Measurements from ENCODE around the gene OSBPL6. TPM values are rescaled to one million over a fixed set of nuclear protein-coding genes. Genes with fewer than 3 reads are reported as not detected.

Gene OSBPL6
- total and polyA plus RNA-seq, 2 donors (not counting 1 experiment from before 2014, with no cell fraction given) = 0.06 TPM; not detected in 1

DNA sequence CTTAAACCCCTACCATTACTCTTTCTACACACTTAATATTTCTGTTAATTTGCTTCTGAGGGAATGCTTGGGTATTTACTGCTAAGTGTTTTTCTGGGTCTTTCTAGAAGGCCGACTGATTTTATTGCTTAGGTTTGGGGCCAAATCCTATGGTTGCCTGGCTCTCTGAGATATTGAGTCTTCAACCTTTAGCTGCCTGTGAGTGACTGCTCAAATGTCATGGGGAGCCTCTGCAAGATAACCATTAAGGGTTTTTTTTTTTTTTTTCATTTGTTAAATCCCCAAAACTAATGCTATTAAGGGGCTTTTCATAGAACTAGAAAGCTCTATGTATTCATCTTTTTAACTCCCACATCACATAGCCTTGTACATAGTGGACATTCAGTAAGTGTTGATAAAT lies 5.0 kb downstream of the OSBPL6 start:
- Histone ChIP-seq H3K4me3 (ENCODE audit: control extremely low read depth in 1 of 5, extremely low read depth in 1 of 5, insufficient read depth in 1 of 5, low read depth in 2 of 5, low read length in 4 of 5) (no peak overlapping the region), H3K4me1 (ENCODE audit: control insufficient read depth in 2 of 2, insufficient read depth in 2 of 2, low read length in 2 of 2) (peaks cover 9 to 12% of the 10 kb centered on the region in 2 donors), H3K9ac (ENCODE audit: low read length) (no peak overlapping the region), H3K4me2 (replicated peaks; ENCODE audit: low read depth, low read length, poor library complexity, severe bottlenecking) (no peak overlapping the region), H2AFZ (ENCODE audit: insufficient read depth, low read depth, low read length, poor library complexity, severe bottlenecking) (no peak overlapping the region), H3K27ac (ENCODE audit: low read length in 2 of 2) (no peak overlapping the region), H3K9me3 (ENCODE audit: control extremely low read depth in 1 of 3, control insufficient read depth in 2 of 3, insufficient read depth in 1 of 3, low read length in 2 of 3) (no peaks in the 10 kb centered on the region), H3K79me2 (ENCODE audit: control insufficient read depth, insufficient read depth, low read length) (no peaks in the 10 kb centered on the region), H4K20me1 (ENCODE audit: control insufficient read depth, insufficient read depth, low read length, poor library complexity, severe bottlenecking) (no peaks in the 10 kb centered on the region), H3K36me3 (replicated peaks in 1 of 2; ENCODE audit: control extremely low read depth in 1 of 2, control insufficient read depth in 1 of 2, extremely low read depth in 1 of 2, insufficient read depth in 2 of 2, low read length in 1 of 2) (no peaks in the 10 kb centered on the region), H3K27me3 (replicated peaks in 1 of 4; ENCODE audit: control extremely low read depth in 1 of 4, control insufficient read depth in 3 of 4, insufficient read depth in 4 of 4, low read length in 3 of 4) (peaks cover 0 to 34% (median 27%) of the 10 kb centered on the region in 4 experiments)
- H3K4me1 Mint-ChIP-seq = peaks cover 10% of the 10 kb centered on the region
- ChIA-PET CTCF (no interaction called here), POLR2A (no interaction called here)
- intact Hi-C loops (cut with micrococcal nuclease) = no loop called here
- WGBS (ENCODE audit: insufficient coverage) = 80% methylated on average over 1 of the region's 1 CpG
- no peaks in the 10 kb centered on the region for H3K9me3 Mint-ChIP-seq (ENCODE audit: insufficient read depth)
- DNase-seq (no peak), ATAC-seq (ENCODE audit: low read depth) (no peak)
- peaks cover 43% of the 10 kb centered on the region for H3K27me3 Mint-ChIP-seq
- no peak for TF ChIP-seq EZH2 (IDR thresholded peaks at IDR 0.05; ENCODE audit: borderline replicate concordance, insufficient read depth, low read depth, low read length, poor library complexity, severe bottlenecking)
- TF ChIP-seq, protein P1, sequence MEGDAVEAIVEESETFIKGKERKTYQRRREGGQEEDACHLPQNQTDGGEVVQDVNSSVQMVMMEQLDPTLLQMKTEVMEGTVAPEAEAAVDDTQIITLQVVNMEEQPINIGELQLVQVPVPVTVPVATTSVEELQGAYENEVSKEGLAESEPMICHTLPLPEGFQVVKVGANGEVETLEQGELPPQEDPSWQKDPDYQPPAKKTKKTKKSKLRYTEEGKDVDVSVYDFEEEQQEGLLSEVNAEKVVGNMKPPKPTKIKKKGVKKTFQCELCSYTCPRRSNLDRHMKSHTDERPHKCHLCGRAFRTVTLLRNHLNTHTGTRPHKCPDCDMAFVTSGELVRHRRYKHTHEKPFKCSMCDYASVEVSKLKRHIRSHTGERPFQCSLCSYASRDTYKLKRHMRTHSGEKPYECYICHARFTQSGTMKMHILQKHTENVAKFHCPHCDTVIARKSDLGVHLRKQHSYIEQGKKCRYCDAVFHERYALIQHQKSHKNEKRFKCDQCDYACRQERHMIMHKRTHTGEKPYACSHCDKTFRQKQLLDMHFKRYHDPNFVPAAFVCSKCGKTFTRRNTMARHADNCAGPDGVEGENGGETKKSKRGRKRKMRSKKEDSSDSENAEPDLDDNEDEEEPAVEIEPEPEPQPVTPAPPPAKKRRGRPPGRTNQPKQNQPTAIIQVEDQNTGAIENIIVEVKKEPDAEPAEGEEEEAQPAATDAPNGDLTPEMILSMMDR (IDR thresholded peaks at IDR 0.05) = no peak
- no peak overlapping the region for H3K27ac Mint-ChIP-seq
- H3K4me3 Mint-ChIP-seq = no peak overlapping the region

DNA sequence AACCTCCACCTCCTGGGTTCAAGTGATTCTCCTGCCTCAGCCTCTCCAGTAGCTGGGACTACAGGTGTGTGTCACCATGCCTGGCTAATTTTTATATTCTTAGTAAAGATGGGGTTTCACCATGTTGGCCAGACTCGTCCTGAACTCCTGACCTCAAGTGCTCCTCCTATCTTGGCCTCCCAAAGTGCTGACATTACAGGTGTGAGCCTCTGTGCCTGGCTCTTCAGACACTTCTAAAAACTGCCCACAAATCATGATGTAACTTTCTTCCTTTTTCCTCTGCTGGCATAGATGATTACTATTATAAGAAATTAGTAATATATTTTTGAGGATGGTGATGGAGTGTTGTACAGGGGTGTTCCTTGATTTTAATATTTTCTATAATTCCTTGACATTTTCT lies 6.0 kb downstream of the OSBPL6 start:
- no peak overlapping the region for H2AFZ ChIP-seq (ENCODE audit: insufficient read depth, low read depth, low read length, poor library complexity, severe bottlenecking)
- H3K27me3 ChIP-seq (replicated peaks in 1 of 4; ENCODE audit: control extremely low read depth in 1 of 4, control insufficient read depth in 3 of 4, insufficient read depth in 4 of 4, low read length in 3 of 4) = peaks cover 0 to 34% (median 20%) of the 10 kb centered on the region in 4 experiments
- no peak overlapping the region for H3K9ac ChIP-seq (ENCODE audit: low read length)
- no peak overlapping the region for H3K27ac Mint-ChIP-seq
- H3K79me2 ChIP-seq (ENCODE audit: control insufficient read depth, insufficient read depth, low read length) = no peaks in the 10 kb centered on the region
- no peak overlapping the region for H3K4me3 ChIP-seq (ENCODE audit: control extremely low read depth in 1 of 5, extremely low read depth in 1 of 5, insufficient read depth in 1 of 5, low read depth in 2 of 5, low read length in 4 of 5)
- peaks cover 49% of the 10 kb centered on the region for H3K27me3 Mint-ChIP-seq
- intact Hi-C loops (cut with micrococcal nuclease) = no loop called here
- TF ChIP-seq EZH2 (IDR thresholded peaks at IDR 0.05; ENCODE audit: borderline replicate concordance, insufficient read depth, low read depth, low read length, poor library complexity, severe bottlenecking) = no peak
- TF ChIP-seq, protein P1 (IDR thresholded peaks at IDR 0.05) = no peak
- H3K9me3 Mint-ChIP-seq (ENCODE audit: insufficient read depth) = no peaks in the 10 kb centered on the region
- no peak overlapping the region for H3K4me2 ChIP-seq (replicated peaks; ENCODE audit: low read depth, low read length, poor library complexity, severe bottlenecking)
- H3K4me1 Mint-ChIP-seq = peaks cover 6% of the 10 kb centered on the region
- no peaks in the 10 kb centered on the region for H4K20me1 ChIP-seq (ENCODE audit: control insufficient read depth, insufficient read depth, low read length, poor library complexity, severe bottlenecking)
- H3K4me1 ChIP-seq (ENCODE audit: control insufficient read depth in 2 of 2, insufficient read depth in 2 of 2, low read length in 2 of 2) = peaks cover 2 to 4% of the 10 kb centered on the region in 2 donors
- POLR2A ChIA-PET = no interaction called here
- WGBS (ENCODE audit: insufficient coverage) = no CpG with 5 or more reads among the region's 1 CpG
- CTCF ChIA-PET = no interaction called here
- H3K36me3 ChIP-seq (replicated peaks in 1 of 2; ENCODE audit: control extremely low read depth in 1 of 2, control insufficient read depth in 1 of 2, extremely low read depth in 1 of 2, insufficient read depth in 2 of 2, low read length in 1 of 2) = no peaks in the 10 kb centered on the region
- DNase-seq (no peak), ATAC-seq (ENCODE audit: low read depth) (no peak)
- H3K4me3 Mint-ChIP-seq = no peak overlapping the region
- no peaks in the 10 kb centered on the region for H3K9me3 ChIP-seq (ENCODE audit: control extremely low read depth in 1 of 3, control insufficient read depth in 2 of 3, insufficient read depth in 1 of 3, low read length in 2 of 3)
- H3K27ac ChIP-seq (ENCODE audit: low read length in 2 of 2) = no peak overlapping the region
